Suprapubic skin (tissue), 4 donors: ENCODE measurements around the gene ROBO1. TPM values are rescaled to one million over a fixed set of nuclear protein-coding genes. Genes with fewer than 3 reads are reported as not detected.

Experiments used
- DNase-seq, 2 donors: peaks; one replicate each; pipeline ENCODE4 v3.0.0-alpha.2; 2019; ENCODE audit warnings: low spot score in 2 of 2
- H3K27ac ChIP-seq: fragments of 200-600 bp; sonication (generic); one replicate; pipeline ENCODE4 v1.5.1; 2019
- H3K27me3 ChIP-seq: fragments of 200-600 bp; sonication (generic); one replicate; pipeline ENCODE4 v1.5.1; 2019
- H3K36me3 ChIP-seq: fragments of 200-600 bp; sonication (generic); one replicate; pipeline ENCODE4 v1.5.1; 2019
- H3K4me1 ChIP-seq: fragments of 200-600 bp; sonication (generic); one replicate; pipeline ENCODE4 v1.5.1; 2019
- H3K4me3 ChIP-seq: fragments of 200-600 bp; sonication (generic); one replicate; pipeline ENCODE4 v1.5.1; 2019; ENCODE audit warnings: mild to moderate bottlenecking
- H3K9me3 ChIP-seq: fragments of 200-600 bp; sonication (generic); one replicate; pipeline ENCODE4 v1.5.1; 2019
- CTCF ChIP-seq, 2 donors: fragments of 200-600 bp in 1 of 2; fragments of 450-650 bp in 1 of 2; sonication (generic) in 1 of 2; IDR thresholded peaks; one replicate each; pipeline ENCODE4 v1.5.1; 2016 to 2019; ENCODE audit warnings: antibody characterized with exemption in 2 of 2, mild to moderate bottlenecking in 1 of 2, moderate library complexity in 1 of 2
- EP300 ChIP-seq: sonication (generic); formaldehyde crosslinking; IDR thresholded peaks from one replicate; pipeline ENCODE4 v1.6.1; 2017; ENCODE audit warnings: antibody characterized with exemption
- POLR2A ChIP-seq, 2 donors: fragments of 450-650 bp; IDR thresholded peaks; one replicate each; pipeline ENCODE4 v1.6.1; 2017; ENCODE audit warnings: antibody characterized with exemption in 2 of 2, mild to moderate bottlenecking in 2 of 2, moderate library complexity in 2 of 2
- POLR2AphosphoS5 ChIP-seq, 3 donors: sonication (generic); formaldehyde crosslinking; IDR thresholded peaks; one replicate each; pipeline ENCODE4 v1.6.1; 2017; ENCODE audit warnings: antibody characterized with exemption in 3 of 3
- WGBS: methylation state at CpG from one replicate; pipeline ENCODE4 v1.1.5; 2018; 5-methylcytosine and 5-hydroxymethylcytosine counted together
- total RNA-seq, 4 donors: library from RNA; depleted of rRNA; stranded (reverse); fragments of >200 nt; gene quantifications; one replicate each; pipeline ENCODE4 v1.1.0, GENCODE V29; 2016

The ROBO1 gene
- total RNA-seq, 4 donors from 2014 or later = 67.7 to 80.3 (median 71.3) TPM

DNA sequence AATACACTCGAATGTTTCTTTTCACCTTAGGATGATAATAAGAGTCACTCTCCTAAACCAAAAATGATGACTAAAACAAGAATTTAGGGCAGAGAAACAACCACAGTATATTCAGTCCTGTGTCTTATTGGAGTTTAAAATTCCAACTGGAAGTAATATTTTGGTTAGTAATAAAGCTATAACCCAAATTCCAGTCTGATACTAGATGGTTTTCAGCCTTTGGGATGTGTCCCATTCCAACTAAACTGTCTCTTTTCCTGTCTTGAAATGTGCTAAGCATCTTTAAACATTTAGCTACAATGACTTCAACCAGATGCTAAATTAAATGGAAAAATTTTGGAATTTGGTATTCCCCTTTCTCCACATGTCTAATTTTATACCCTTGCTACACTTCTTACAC is 510.0 kb downstream of the ROBO1 start:
- Histone ChIP-seq H3K4me1 (no peaks in the 10 kb centered on the region), H3K36me3 (no peaks in the 10 kb centered on the region), H3K27me3 (no peaks in the 10 kb centered on the region), H3K27ac (no peak overlapping the region), H3K4me3 (no peak overlapping the region), H3K9me3 (no peaks in the 10 kb centered on the region)
- TF ChIP-seq CTCF (IDR thresholded peaks at IDR 0.05) = no peak
- TF ChIP-seq POLR2A (IDR thresholded peaks at IDR 0.05) = no peak
- TF ChIP-seq POLR2AphosphoS5 (IDR thresholded peaks at IDR 0.05) = no peak
- no peak for TF ChIP-seq EP300
- WGBS = 52% methylated on average over 1 of the region's 1 CpG
- DNase-seq = no peak

DNA sequence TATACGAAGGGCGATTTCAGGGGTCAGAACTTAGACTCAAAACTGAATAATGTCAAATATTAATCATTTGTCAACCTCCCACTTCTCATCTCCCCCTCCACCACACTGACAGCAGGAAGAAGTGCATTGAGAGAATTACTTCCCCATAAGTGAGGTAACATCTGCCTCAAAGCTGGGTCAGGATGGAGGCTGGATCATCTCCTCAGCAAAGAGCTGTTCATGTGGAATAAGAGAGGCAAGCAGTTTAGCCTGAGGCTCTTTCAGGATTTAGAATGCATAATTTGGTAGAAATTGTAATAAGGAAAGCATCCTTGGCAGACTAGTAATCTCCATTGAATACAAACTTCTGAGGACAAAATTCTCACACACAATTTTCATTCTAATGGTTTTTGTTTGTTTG is 512.1 kb downstream of the ROBO1 start:
- DNase-seq = no peak
- H3K27ac ChIP-seq = no peak overlapping the region
- WGBS = 94% methylated on average over 2 of the region's 2 CpGs
- H3K36me3 ChIP-seq = no peaks in the 10 kb centered on the region
- TF ChIP-seq EP300 = no peak
- TF ChIP-seq POLR2AphosphoS5 (IDR thresholded peaks at IDR 0.05) = no peak
- TF ChIP-seq POLR2A (IDR thresholded peaks at IDR 0.05) = no peak
- TF ChIP-seq CTCF (IDR thresholded peaks at IDR 0.05) = no peak
- no peaks in the 10 kb centered on the region for H3K4me1 ChIP-seq
- H3K9me3 ChIP-seq = no peaks in the 10 kb centered on the region
- no peak overlapping the region for H3K4me3 ChIP-seq
- no peaks in the 10 kb centered on the region for H3K27me3 ChIP-seq

DNA sequence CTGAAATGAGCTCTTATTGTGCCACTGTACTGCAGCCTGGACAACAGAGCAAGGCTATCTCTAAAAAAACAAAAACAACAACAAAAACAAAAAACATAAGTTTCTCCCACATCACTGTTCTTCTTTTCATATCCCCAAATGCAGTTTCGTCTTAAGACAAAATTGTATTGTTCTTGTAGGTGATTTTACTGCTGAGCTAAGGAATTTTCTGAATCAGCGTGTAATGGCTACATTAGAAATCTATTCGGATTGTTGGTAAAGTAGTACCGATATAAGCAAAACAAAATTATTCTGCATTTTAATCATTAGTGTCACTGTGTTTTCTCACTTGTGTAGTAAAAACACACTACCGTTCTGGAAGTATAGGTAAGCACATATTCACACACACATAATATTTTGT is 512.5 kb downstream of the ROBO1 start:
- Histone ChIP-seq H3K9me3 (no peaks in the 10 kb centered on the region), H3K27ac (no peak overlapping the region)
- 92% methylated on average over 5 of the region's 5 CpGs for WGBS

DNA sequence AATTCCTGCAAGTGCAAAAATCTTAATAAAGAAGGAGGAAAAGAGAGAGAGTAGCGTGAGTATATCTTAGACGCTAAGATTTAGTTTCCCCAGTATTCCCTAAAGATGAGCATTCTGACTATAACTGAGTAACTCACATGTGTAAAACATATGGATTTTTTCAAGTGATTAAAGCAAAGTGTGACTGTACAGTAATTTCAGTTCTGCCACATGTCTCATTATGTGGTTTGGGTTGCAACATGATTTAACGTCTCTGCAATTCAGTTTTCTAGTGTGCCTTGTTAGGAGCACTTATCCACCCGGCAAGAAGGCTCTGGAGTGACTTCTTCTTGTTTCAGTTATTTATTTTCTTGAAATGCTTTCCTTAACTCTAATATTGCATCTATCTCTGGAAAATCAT is 514.1 kb downstream of the ROBO1 start:
- no peak for DNase-seq
- Histone ChIP-seq H3K27me3 (no peaks in the 10 kb centered on the region), H3K4me3 (no peak overlapping the region), H3K4me1 (no peaks in the 10 kb centered on the region), H3K27ac (no peak overlapping the region), H3K36me3 (no peaks in the 10 kb centered on the region), H3K9me3 (no peaks in the 10 kb centered on the region)
- WGBS = 80% methylated on average over 4 of the region's 4 CpGs
- TF ChIP-seq EP300 (no peak), POLR2AphosphoS5 (IDR thresholded peaks at IDR 0.05) (no peak)

More for the DNA sequence above, 512.5 kb downstream of the ROBO1 start:
- Histone ChIP-seq H3K4me1 (no peaks in the 10 kb centered on the region), H3K36me3 (no peaks in the 10 kb centered on the region), H3K4me3 (no peak overlapping the region), H3K27me3 (no peaks in the 10 kb centered on the region)
- DNase-seq = no peak
- no peak for TF ChIP-seq POLR2AphosphoS5 (IDR thresholded peaks at IDR 0.05)
- no peak for TF ChIP-seq POLR2A (IDR thresholded peaks at IDR 0.05)
- TF ChIP-seq CTCF (IDR thresholded peaks at IDR 0.05) = no peak
- no peak for TF ChIP-seq EP300

- Histone ChIP-seq H3K36me3 (no peaks in the 10 kb centered on the region), H3K27me3 (no peaks in the 10 kb centered on the region), H3K9me3 (no peaks in the 10 kb centered on the region), H3K4me3 (no peak overlapping the region), H3K27ac (no peak overlapping the region), H3K4me1 (no peaks in the 10 kb centered on the region)
- TF ChIP-seq POLR2AphosphoS5 (IDR thresholded peaks at IDR 0.05) (no peak), EP300 (no peak), POLR2A (IDR thresholded peaks at IDR 0.05) (no peak), CTCF (IDR thresholded peaks at IDR 0.05) (no peak)
- DNase-seq = no peak
- WGBS = 84% methylated on average over 2 of the region's 2 CpGs
Measured at GRCh38 chr3:79253271-79253670, 514.5 kb downstream of the ROBO1 start.

DNA sequence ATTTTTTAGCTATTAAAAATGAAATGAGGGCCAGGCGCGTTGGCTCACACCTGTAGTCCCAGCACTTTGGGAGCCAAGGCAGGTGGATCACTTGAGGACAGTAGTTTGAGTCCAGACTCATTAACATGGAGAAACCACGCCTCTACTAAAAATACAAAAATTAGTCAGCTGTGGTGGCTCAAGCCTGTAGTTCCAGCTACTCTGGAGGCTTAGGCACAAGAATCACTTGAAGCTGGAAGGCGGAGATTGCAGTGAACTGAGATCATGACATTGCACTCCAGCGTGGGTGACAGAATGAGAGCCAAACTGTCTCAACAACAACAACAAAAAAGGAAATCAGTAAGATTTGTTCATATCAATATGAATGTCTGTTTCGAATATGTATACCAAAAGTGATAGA is 517.1 kb downstream of the ROBO1 start:
- H3K4me1 ChIP-seq = no peaks in the 10 kb centered on the region
- H3K9me3 ChIP-seq = no peaks in the 10 kb centered on the region
- H3K27me3 ChIP-seq = no peaks in the 10 kb centered on the region
- no peak overlapping the region for H3K27ac ChIP-seq
- no peaks in the 10 kb centered on the region for H3K36me3 ChIP-seq
- DNase-seq = no peak
- TF ChIP-seq POLR2AphosphoS5 (IDR thresholded peaks at IDR 0.05) (no peak), EP300 (no peak), POLR2A (IDR thresholded peaks at IDR 0.05) (no peak), CTCF (IDR thresholded peaks at IDR 0.05) (no peak)
- WGBS = 76% methylated on average over 6 of the region's 6 CpGs
- H3K4me3 ChIP-seq = no peak overlapping the region
